Prostate gland (tissue), 2 donors: ENCODE measurements around the gene THEM5. TPM values are rescaled to one million over a fixed set of nuclear protein-coding genes. Genes with fewer than 3 reads are reported as not detected.

Experiments used
- DNase-seq: peaks from one replicate; pipeline ENCODE4 v3.0.0-alpha.2; 2019; ENCODE audit warnings: low spot score
- H3K27ac ChIP-seq, 2 donors: fragments of 200-600 bp; sonication (generic); 2 replicates each; pipeline ENCODE4 v1.5.1; 2017 to 2019
- H3K27me3 ChIP-seq: fragments of 200-600 bp; sonication (generic); replicated peaks from 2 replicates; pipeline ENCODE4 v1.5.1; 2019; ENCODE audit not compliant: insufficient read depth
- H3K36me3 ChIP-seq, 2 donors: fragments of 200-600 bp; sonication (generic); 1 replicate in 1 of 2; 2 replicates in 1 of 2; pipeline versions ENCODE4 v1.5.1 to v1.8.1; 2017 to 2019
- H3K4me1 ChIP-seq: fragments of 200-600 bp; sonication (generic); replicated peaks from 2 replicates; pipeline ENCODE4 v1.5.1; 2019
- H3K4me3 ChIP-seq, 2 donors: fragments of 200-600 bp; sonication (generic); 2 replicates each; pipeline ENCODE4 v1.5.1; 2017 to 2019
- H3K9me3 ChIP-seq: fragments of 200-600 bp; sonication (generic); 2 replicates; pipeline ENCODE4 v1.5.1; 2017
- POLR2A ChIP-seq: fragments of 450-650 bp; IDR thresholded peaks from one replicate; pipeline ENCODE4 v1.6.1; 2016; ENCODE audit warnings: antibody characterized with exemption, mild to moderate bottlenecking
- POLR2AphosphoS5 ChIP-seq: sonication (generic); formaldehyde crosslinking; IDR thresholded peaks from one replicate; pipeline ENCODE4 v1.6.1; 2017; ENCODE audit warnings: antibody characterized with exemption
- WGBS: methylation state at CpG from one replicate; pipeline ENCODE4 v1.1.5; 2018; 5-methylcytosine and 5-hydroxymethylcytosine counted together
- intact Hi-C: fragments of 100-400 bp; cut with DNase I; formaldehyde crosslinking; loops from one replicate; pipeline ENCODE4 v1.14.2; 2022
- total RNA-seq, 2 donors: library from RNA; depleted of rRNA; stranded (reverse); fragments of >200 nt; gene quantifications; one replicate each; pipeline ENCODE4 v1.1.0, GENCODE V29; 2016
- TF ChIP-seq, protein P1 (sequence below), 4 experiments: fragments of 200-600 bp in 2 of 4; fragments of 450-650 bp in 2 of 4; sonication (generic) in 2 of 4; IDR thresholded peaks; 1 replicate in 3 of 4; 2 replicates in 1 of 4; pipeline ENCODE4 v1.5.1; 2016 to 2019; ENCODE audit warnings: antibody characterized with exemption in 4 of 4, mild to moderate bottlenecking in 2 of 4, moderate library complexity in 2 of 4

The THEM5 gene
- total RNA-seq, 2 donors from 2014 or later = not detected

DNA sequence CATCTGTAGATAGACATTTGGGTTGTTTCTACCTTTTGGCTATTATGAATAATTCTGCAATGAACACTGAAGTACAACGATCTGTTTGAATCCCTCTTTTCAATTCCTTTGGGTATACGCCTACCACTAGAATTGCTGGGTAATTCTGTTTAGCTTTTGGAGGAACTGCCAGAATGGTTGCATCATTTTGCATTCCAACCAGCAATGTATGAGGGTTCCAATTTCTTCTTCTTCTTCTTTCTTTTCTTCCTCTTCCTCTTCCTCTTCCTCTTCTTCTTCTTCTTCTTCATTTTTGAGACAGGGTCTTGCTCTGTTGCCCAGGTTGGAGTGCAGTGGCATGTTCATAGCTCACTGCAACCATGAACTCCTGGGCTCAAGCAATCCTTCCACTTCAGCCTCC is 13.8 kb upstream of the THEM5 start:
- DNase-seq = no peak
- H3K4me3 ChIP-seq = no peak overlapping the region
- no peaks in the 10 kb centered on the region for H3K4me1 ChIP-seq
- 87% methylated on average over 2 of the region's 2 CpGs for WGBS
- H3K36me3 ChIP-seq = no peaks in the 10 kb centered on the region
- TF ChIP-seq POLR2AphosphoS5 (no peak), POLR2A (no peak)
- TF ChIP-seq, protein P1, sequence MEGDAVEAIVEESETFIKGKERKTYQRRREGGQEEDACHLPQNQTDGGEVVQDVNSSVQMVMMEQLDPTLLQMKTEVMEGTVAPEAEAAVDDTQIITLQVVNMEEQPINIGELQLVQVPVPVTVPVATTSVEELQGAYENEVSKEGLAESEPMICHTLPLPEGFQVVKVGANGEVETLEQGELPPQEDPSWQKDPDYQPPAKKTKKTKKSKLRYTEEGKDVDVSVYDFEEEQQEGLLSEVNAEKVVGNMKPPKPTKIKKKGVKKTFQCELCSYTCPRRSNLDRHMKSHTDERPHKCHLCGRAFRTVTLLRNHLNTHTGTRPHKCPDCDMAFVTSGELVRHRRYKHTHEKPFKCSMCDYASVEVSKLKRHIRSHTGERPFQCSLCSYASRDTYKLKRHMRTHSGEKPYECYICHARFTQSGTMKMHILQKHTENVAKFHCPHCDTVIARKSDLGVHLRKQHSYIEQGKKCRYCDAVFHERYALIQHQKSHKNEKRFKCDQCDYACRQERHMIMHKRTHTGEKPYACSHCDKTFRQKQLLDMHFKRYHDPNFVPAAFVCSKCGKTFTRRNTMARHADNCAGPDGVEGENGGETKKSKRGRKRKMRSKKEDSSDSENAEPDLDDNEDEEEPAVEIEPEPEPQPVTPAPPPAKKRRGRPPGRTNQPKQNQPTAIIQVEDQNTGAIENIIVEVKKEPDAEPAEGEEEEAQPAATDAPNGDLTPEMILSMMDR (IDR thresholded peaks at IDR 0.05) = no peak
- H3K27ac ChIP-seq = no peak overlapping the region
- no peaks in the 10 kb centered on the region for H3K27me3 ChIP-seq
- intact Hi-C loops = no loop called here
- H3K9me3 ChIP-seq = no peaks in the 10 kb centered on the region

DNA sequence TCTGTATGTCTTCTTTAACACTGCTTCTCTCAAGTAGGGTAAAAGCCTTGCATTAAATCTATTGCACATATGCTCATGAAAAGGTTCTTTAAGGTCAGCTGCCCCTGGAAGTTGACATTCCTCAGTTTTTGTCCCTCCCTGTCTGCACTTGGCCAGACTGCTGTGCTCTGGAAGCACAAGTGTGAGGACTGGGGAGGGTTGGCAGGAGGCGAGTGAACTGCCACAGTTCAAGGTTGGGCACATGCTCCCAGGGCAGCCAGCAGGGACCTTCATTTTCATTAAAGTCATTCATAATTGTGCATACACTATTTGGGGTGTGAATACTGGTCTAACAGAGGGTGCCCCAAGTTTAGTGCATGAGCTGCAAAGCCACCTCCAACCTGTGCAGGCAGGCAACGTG is 10.9 kb upstream of the THEM5 start:
- H3K36me3 ChIP-seq = no peaks in the 10 kb centered on the region
- 45% methylated on average over 2 of the region's 2 CpGs for WGBS
- H3K4me3 ChIP-seq = no peak overlapping the region
- H3K9me3 ChIP-seq = no peaks in the 10 kb centered on the region
- DNase-seq = no peak
- H3K27me3 ChIP-seq = no peaks in the 10 kb centered on the region
- intact Hi-C loops = no loop called here
- H3K4me1 ChIP-seq = no peaks in the 10 kb centered on the region
- no peak overlapping the region for H3K27ac ChIP-seq
- TF ChIP-seq POLR2AphosphoS5 (no peak), POLR2A (no peak)
- TF ChIP-seq, protein P1 (IDR thresholded peaks at IDR 0.05) = no peak

DNA sequence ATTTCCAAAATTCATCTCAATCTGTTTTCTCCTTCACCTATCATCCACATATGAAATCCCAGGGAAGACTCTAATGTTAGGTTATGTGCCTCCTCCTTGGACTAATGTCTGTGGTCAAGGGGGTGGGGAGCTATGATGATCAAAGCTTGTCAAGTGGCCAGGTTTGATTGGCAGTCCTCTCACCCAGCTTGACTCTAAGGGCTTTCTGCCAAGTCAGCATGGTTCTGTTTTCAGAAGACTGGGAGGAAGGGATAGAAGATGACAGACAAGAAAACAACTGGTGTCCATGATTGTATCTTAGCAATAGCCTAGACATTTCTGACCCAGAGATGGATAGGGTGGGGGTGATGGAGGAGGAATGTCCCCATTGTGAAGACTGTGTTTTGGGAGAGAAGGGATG is 9.1 kb upstream of the THEM5 start:
- no peak for TF ChIP-seq POLR2AphosphoS5
- DNase-seq = no peak
- Histone ChIP-seq H3K36me3 (no peaks in the 10 kb centered on the region), H3K4me3 (no peak overlapping the region), H3K4me1 (no peaks in the 10 kb centered on the region), H3K27me3 (no peaks in the 10 kb centered on the region), H3K9me3 (no peaks in the 10 kb centered on the region), H3K27ac (no peak overlapping the region)
- intact Hi-C loops = no loop called here

DNA sequence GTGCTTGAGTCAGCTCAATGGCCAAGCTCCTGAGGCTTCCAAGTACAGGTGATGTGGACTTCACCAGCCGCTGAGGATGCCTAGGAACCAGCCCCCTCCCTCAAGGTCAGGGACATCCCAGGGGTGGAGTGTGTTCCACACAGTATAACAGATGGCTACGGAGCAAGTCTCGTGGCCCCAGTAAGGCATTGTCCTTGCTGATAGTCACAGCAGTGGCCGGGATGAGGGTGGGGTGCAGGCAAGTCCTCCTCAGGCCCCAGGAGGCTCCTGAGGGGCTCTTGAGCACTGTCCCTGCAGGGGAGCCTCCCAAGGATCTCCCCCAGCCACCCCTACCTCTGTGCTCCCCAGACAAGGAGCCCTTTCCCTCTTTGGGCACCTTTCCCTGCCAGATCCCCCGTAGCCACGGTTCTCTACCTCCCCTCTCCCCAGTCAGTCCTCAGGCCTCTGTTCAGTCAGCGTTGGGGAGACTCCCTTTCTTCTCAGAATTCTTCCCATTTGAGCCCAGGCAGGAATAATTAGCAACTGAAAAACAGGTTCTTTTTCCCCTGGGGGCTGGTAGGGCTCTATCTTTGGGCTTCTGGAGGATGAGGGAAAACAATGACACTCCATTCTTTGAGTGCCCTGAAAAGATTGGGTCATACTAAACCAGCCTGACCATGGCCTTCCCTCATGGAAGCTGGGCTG is 7.1 kb upstream of the THEM5 start:
- Histone ChIP-seq H3K4me3 (no peak overlapping the region), H3K27ac (no peak overlapping the region), H3K27me3 (no peaks in the 10 kb centered on the region), H3K36me3 (no peaks in the 10 kb centered on the region), H3K9me3 (no peaks in the 10 kb centered on the region), H3K4me1 (no peaks in the 10 kb centered on the region)
- DNase-seq = no peak
- no peak for TF ChIP-seq POLR2A
- TF ChIP-seq, protein P1 (IDR thresholded peaks at IDR 0.05) = no peak
- no peak for TF ChIP-seq POLR2AphosphoS5
- 70% methylated on average over 7 of the region's 7 CpGs for WGBS
- intact Hi-C loops = no loop called here

DNA sequence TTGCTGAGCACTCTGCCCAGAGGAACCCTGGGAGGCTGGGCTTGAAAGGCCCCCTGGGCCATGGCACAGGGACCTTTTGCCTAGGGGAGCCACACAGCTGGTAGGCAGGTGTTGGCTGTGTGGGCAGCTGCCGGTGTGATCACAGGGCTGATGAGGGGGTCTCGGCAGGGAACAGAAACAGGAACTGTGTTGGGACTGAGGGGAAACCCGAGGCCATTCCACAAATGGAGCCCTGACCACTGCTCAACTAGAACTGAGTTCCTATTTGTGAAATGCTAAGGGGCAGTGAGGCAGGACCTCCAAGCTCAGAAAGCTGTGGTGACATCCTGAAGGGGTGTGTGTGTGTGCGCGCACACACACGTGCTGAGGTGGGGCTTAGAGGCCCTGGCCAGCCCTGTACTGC is 6.4 kb upstream of the THEM5 start:
- H3K4me1 ChIP-seq = no peaks in the 10 kb centered on the region
- WGBS = 84% methylated on average over 6 of the region's 6 CpGs
- no peaks in the 10 kb centered on the region for H3K9me3 ChIP-seq
- TF ChIP-seq POLR2A = no peak
- TF ChIP-seq POLR2AphosphoS5 = no peak
- TF ChIP-seq, protein P1 (IDR thresholded peaks at IDR 0.05) = no peak
- no peaks in the 10 kb centered on the region for H3K36me3 ChIP-seq
- no peak for DNase-seq
- H3K4me3 ChIP-seq = no peak overlapping the region
- intact Hi-C loops = no loop called here
- H3K27me3 ChIP-seq = no peaks in the 10 kb centered on the region
- no peak overlapping the region for H3K27ac ChIP-seq
